Head of caudate nucleus (tissue), 42 donors: Measurements from ENCODE around the gene ADAMTS16.

Source experiments
- DNase-seq, 42 donors: peaks; one replicate each; pipeline versions ENCODE4 v3.0.0 to v3.0.0-alpha.2; 2020 to 2021; ENCODE audit warnings: mixed read lengths in 7 of 42
- intact Hi-C: fragments of 100-400 bp; cut with DNase I; formaldehyde crosslinking; loops from one replicate; pipeline ENCODE4 v1.15.0; 2022

ADAMTS16 gene

GRCh38 chr5:5179079-5179478, 38.9 kb downstream of the ADAMTS16 start:
- no peak for DNase-seq
- intact Hi-C loops: no loop called here

- DNase-seq: no peak
- intact Hi-C loops: no loop called here
Measured at GRCh38 chr5:5179597-5179996, 39.5 kb downstream of the ADAMTS16 start.

- intact Hi-C loops: no loop called here
Measured at GRCh38 chr5:5181650-5182324, 41.7 kb downstream of the ADAMTS16 start.

GRCh38 chr5:5182508-5183188, 42.5 kb downstream of the ADAMTS16 start:
- intact Hi-C loops: no loop called here
- DNase-seq: no peak

More at GRCh38 chr5:5181650-5182324, 41.7 kb downstream of the ADAMTS16 start:
- no peak for DNase-seq

- no peak for DNase-seq
- intact Hi-C loops: no loop called here
Measured at GRCh38 chr5:5183189-5183699, 43.1 kb downstream of the ADAMTS16 start.

DNA sequence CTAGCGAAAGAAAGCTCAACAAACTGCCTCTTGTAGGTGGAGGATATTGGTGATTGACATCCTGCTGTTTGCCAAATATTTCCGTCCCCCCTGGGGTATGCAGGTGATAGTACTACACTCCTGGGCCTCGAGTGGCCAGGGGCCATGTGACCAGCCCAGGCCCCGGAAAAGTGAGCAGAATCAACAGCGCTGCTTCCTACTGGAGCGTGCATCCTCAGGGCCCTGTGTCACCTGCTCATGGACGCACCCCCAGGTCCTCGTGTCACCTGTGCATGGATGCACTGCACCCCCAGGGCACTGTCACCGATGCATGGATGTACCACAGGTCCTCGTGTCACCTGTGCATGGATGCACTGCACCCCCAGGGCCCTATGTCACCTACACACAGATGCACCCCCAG, 43.8 kb downstream of the ADAMTS16 start:
- intact Hi-C loops: no loop called here
- no peak for DNase-seq

- intact Hi-C loops: no loop called here
Measured at GRCh38 chr5:5188376-5189050, 48.4 kb downstream of the ADAMTS16 start.

GRCh38 chr5:5189051-5189430, 48.9 kb downstream of the ADAMTS16 start:
- intact Hi-C loops: no loop called here
- no peak for DNase-seq

More at GRCh38 chr5:5188376-5189050, 48.4 kb downstream of the ADAMTS16 start:
- no peak for DNase-seq

DNA sequence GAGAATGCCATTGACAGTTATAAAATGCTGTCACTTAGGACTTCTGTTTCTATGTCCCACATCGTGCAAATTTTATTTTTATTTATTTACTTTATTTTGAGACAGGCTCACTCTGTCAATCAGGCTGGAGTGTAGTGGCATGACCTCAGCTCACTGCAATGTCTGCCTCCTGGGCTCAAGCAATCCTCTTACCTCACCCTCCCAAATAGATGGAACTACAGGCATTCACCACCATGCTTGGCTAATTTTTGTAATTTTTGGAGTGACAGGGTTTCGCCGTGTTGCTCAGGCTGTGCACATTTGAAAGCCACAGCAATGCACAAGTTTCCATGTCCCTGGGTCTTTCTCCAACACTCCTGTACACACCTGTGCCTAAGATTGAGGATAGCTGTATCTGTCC, 51.8 kb downstream of the ADAMTS16 start:
- no peak for DNase-seq
- intact Hi-C loops: no loop called here

DNA sequence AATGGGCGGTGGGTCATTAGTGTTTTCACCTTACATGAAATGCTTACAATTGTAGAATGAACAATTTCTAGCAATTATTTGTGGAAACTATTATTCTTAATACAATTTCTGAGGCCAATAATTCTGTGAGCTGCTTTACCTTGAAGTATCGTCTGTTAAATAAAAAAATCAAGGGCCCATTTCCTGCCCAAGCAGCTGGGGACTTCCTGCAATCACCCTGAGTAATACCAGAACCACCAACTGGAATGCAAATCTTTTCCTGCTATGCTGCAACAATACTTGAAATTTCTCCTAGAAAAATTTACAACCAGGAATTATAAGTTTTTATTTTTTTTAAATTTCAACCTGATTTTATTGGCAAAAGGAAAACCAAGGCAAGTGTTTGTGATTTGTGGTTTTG, 52.6 kb downstream of the ADAMTS16 start:
- no peak for DNase-seq
- intact Hi-C loops: no loop called here

DNA sequence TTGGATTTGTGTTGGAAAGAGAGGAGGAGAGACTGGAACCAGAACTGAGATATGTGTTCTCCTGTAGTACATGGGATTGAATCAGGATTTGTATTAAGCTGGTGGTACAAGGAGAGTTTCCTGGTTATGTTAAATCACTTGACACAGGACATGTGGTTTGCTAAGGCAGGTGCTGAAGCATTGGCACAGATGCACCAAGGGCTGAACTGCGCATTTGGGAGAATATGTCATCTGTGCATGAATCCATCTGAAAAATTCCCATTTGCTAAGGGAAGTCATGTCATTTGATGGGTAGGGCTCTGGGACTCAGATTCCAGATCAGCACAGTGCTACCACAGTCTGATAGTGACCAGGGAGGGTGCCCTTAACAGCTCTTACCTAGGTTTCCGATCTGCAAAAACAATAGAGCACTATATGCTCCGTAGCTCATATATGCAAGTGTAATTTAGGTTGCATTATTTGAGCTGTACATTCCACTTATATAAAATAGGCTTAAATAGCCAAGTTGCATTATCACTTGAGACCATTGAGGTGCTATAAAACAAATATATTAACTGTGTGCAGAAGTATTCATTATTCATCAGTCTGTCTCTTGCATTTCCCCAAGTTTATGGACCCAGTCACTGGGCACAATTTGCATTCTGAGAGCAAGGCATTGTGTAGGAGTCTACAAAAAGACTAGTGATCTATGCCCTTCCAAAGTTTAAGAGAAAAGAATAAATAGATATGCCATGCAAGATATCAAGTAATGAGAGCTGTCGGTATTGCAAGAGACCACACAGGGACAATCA, 55.2 kb downstream of the ADAMTS16 start:
- intact Hi-C loops: no loop called here

GRCh38 chr5:5198135-5198534, 58.0 kb downstream of the ADAMTS16 start:
- no peak for DNase-seq
- intact Hi-C loops: no loop called here

More for the DNA sequence above, 55.2 kb downstream of the ADAMTS16 start:
- DNase-seq: no peak

DNA sequence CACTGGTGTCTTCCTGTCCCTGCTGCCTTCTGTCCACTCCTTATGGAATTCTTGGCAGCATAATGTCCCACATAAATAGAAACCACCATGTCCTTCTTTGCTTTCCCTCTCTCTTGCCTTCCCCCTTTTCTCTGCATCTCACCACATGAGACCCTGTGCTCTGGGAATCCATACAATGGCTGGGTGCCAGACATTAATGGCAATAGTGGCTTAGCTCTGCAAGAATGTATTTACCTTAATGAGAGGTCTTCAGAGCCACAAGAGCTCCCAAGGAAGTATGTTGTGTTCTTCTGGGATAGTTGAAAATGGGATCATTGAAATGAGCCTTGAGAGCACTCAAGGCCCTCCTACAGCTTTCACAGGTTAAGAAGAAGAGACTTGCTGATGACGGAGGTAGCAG, 58.7 kb downstream of the ADAMTS16 start:
- no peak for DNase-seq
- intact Hi-C loops: no loop called here

GRCh38 chr5:5199495-5199894, 59.4 kb downstream of the ADAMTS16 start:
- intact Hi-C loops: no loop called here
- no peak for DNase-seq

DNA sequence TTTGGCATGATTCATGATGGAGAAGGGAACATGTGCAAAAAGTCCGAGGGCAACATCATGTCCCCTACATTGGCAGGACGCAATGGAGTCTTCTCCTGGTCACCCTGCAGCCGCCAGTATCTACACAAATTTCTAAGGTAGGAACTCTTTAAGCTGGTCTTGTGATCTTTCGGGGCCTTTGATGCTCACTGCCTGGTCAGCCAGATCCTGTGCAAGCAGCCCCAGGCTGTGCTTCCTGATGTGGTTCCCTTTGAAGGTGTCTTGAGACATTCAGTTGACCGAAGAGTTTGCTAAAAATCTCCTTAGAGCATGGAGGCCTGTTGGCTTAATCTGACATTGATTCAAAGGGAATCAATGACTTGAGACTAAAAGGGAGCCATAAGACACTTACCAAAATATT, 60.0 kb downstream of the ADAMTS16 start:
- DNase-seq: no peak
- intact Hi-C loops: no loop called here

GRCh38 chr5:5202321-5202720, 62.2 kb downstream of the ADAMTS16 start:
- intact Hi-C loops: no loop called here
- DNase-seq: no peak

DNA sequence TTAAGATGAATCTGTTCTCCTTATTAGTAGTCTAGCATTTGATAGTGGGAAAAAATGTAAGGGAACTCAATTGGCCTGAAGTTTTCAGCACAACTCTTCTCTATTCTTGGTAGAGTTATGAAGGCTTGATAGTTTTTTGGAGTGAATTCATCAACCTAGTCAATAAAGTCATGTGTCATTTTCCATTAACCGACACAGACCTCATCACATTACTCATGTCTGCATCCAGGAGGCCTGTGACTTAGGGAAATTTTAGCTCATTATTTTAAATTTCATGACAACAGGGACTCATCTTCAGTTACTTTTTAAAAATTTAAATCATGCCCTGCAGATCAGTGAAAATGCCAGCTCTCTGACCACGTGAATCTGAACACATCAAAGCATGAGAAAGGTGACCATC, 63.3 kb downstream of the ADAMTS16 start:
- DNase-seq: no peak
- intact Hi-C loops: no loop called here

DNA sequence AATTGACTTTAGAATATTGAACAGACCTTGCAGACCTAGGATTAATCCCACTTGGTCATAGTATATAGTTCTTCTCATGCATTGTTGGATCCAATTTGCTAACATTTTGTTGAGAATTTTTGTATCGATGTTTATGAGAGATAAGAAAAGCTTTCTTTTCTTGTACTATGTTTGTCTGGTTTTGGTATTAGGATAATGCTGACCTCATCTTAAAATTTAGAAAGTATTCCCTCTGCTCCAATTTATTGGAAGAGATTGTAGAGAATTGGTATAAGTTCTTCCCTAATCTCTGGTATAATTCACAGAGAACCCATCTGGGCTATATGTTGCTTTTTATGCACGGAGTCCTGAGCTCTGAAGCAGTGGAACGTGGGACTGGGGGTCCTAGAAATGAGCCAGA, 67.7 kb downstream of the ADAMTS16 start:
- intact Hi-C loops: no loop called here
- no peak for DNase-seq

- intact Hi-C loops: no loop called here
- no peak for DNase-seq
Measured at GRCh38 chr5:5209089-5209488, 69.0 kb downstream of the ADAMTS16 start.
